Lung (tissue), 12 donors: ENCODE measurements around the gene RCOR1. TPM values are rescaled to one million over a fixed set of nuclear protein-coding genes. Genes with fewer than 3 reads are reported as not detected.

ENCODE experiments used
- ATAC-seq: fragments of 200-7000 bp; cut with Tn5 transposase; one replicate; pipeline ENCODE4 v1.9.1; 2020; ENCODE audit warnings: moderate number of reproducible peaks; ENCODE audit not compliant: insufficient read depth, low FRiP score
- DNase-seq, 3 donors: peaks; one replicate each; pipeline ENCODE4 v3.0.0-alpha.2; 2013 to 2017
- H3K27ac ChIP-seq, 2 donors: one replicate each; pipeline ENCODE4 v1.5.1; 2013; ENCODE audit warnings: mild to moderate bottlenecking in 2 of 2, moderate library complexity in 2 of 2, control low read depth in 1 of 2, inconsistent platforms in 1 of 2, low read depth in 1 of 2, low read length in 1 of 2
- H3K27me3 ChIP-seq, 3 donors: one replicate each; pipeline ENCODE4 v1.5.1; 2013; ENCODE audit warnings: low read length in 2 of 3; ENCODE audit not compliant: control insufficient read depth in 3 of 3, insufficient read depth in 3 of 3
- H3K36me3 ChIP-seq, 4 donors: one replicate each; pipeline ENCODE4 v1.5.1; 2013; ENCODE audit warnings: low read length in 4 of 4, mild to moderate bottlenecking in 1 of 4, moderate library complexity in 1 of 4; ENCODE audit not compliant: control insufficient read depth in 4 of 4, insufficient read depth in 4 of 4
- H3K4me1 ChIP-seq, 5 donors: one replicate each; pipeline ENCODE4 v1.5.1; 2013; ENCODE audit warnings: low read length in 5 of 5, mild to moderate bottlenecking in 2 of 5, moderate library complexity in 1 of 5; ENCODE audit not compliant: control insufficient read depth in 5 of 5, insufficient read depth in 5 of 5
- H3K4me3 ChIP-seq: one replicate; pipeline ENCODE4 v1.5.1; 2013; ENCODE audit warnings: mild to moderate bottlenecking, control low read depth, moderate library complexity
- H3K9ac ChIP-seq, 2 donors: one replicate each; pipeline ENCODE4 v1.5.1; 2013; ENCODE audit warnings: low read length in 2 of 2, control low read depth in 1 of 2; ENCODE audit not compliant: insufficient read depth in 1 of 2
- H3K9me3 ChIP-seq, 4 donors: one replicate each; pipeline ENCODE4 v1.5.1; 2013; ENCODE audit warnings: low read length in 3 of 4, mild to moderate bottlenecking in 1 of 4, moderate library complexity in 1 of 4; ENCODE audit not compliant: control insufficient read depth in 4 of 4, insufficient read depth in 3 of 4
- WGBS, 2 donors: extraction: QIAGEN DNeasy Blood & Tissue Kit; methylation state at CpG; one replicate each; pipeline ENCODE4 v1.1.7; 2013; 5-methylcytosine and 5-hydroxymethylcytosine counted together
- polyA plus RNA-seq, 2 donors: library from polyadenylated mRNA; stranded (reverse); fragments of 200-250 nt; gene quantifications; one replicate each; pipeline ENCODE4 v1.2.1, GENCODE V29; 2013
- total RNA-seq, 2 donors: library from RNA; depleted of rRNA in 1 of 2; stranded (reverse); fragments of >200 nt in 1 of 2; gene quantifications; one replicate each; pipeline ENCODE4 v1.2.1, GENCODE V29; 2014 to 2021
- TF ChIP-seq, protein P1 (sequence below): IDR thresholded peaks from 2 replicates; pipeline ENCODE4 v1.5.1; 2012; ENCODE audit warnings: mild to moderate bottlenecking; ENCODE audit errors: control extremely low read depth, extremely low read depth
- donor health status: control.
- donor health status: control.
- donor health status: Bipolar disorder and iron deficiency.
- donor health status: healthy.
- donor health status: DM: yes; HTN: yes; CAD: no.

Gene RCOR1
- total and polyA plus RNA-seq, 4 donors = 7.9 to 63.9 (median 22.4) TPM

DNA sequence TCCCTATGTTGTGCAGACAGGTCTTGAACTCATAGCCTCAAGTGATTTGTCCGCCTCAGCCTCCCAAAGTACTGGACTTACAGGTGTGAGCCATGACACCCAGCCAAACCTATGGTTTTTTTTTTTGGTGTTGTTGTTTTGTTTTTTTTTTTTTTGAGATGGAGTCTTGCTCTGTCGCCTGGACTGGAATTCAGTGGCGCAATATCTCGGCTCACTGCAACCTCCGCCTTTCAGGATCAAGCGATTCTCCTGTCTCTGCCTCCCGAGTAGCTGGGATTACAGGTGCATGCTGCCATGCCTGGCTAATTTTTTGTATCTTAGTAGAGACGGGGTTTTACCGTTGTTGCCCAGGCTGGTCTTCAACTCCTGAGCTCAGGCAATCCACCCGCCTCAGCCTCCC, 11.3 kb upstream of the RCOR1 start:
- 91 to 96% methylated on average over 10 of the region's 10 CpGs for WGBS, 2 donors
- ATAC-seq = no peak
- H3K9me3 ChIP-seq = no peaks in the 10 kb centered on the region
- no peak overlapping the region for H3K27ac ChIP-seq
- peaks cover 0 to 24% (median 2%) of the 10 kb centered on the region in 5 donors for H3K4me1 ChIP-seq
- H3K36me3 ChIP-seq = no peaks in the 10 kb centered on the region
- DNase-seq = no peak
- no peak overlapping the region for H3K9ac ChIP-seq
- H3K27me3 ChIP-seq = no peaks in the 10 kb centered on the region
- TF ChIP-seq, protein P1, sequence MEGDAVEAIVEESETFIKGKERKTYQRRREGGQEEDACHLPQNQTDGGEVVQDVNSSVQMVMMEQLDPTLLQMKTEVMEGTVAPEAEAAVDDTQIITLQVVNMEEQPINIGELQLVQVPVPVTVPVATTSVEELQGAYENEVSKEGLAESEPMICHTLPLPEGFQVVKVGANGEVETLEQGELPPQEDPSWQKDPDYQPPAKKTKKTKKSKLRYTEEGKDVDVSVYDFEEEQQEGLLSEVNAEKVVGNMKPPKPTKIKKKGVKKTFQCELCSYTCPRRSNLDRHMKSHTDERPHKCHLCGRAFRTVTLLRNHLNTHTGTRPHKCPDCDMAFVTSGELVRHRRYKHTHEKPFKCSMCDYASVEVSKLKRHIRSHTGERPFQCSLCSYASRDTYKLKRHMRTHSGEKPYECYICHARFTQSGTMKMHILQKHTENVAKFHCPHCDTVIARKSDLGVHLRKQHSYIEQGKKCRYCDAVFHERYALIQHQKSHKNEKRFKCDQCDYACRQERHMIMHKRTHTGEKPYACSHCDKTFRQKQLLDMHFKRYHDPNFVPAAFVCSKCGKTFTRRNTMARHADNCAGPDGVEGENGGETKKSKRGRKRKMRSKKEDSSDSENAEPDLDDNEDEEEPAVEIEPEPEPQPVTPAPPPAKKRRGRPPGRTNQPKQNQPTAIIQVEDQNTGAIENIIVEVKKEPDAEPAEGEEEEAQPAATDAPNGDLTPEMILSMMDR = no peak
- no peak overlapping the region for H3K4me3 ChIP-seq

DNA sequence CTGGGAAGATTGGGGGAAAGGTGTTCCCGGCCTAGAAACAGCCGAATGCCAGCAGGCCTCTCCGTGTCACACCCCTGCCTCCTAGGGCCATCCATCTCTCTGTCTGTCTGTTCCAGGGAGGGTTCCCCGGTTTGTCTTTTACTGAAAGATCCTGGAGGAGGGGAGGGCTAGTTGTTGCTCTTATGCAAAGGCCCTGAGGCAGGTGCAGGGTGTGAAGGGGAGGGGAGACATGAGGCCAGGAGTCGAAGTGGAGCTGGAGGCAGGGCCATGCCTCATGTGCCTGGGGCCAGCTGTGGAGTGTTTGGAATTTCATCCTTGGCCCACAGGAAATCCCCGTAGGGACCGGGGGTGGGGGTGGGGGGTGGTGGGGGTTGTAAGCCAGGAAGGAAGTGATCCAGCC, 8.7 kb upstream of the RCOR1 start:
- 55 to 65% methylated on average over 7 of the region's 7 CpGs for WGBS, 2 donors
- H3K4me1 ChIP-seq = peaks cover 0 to 31% (median 2%) of the 10 kb centered on the region in 5 donors
- H3K27ac ChIP-seq = no peak overlapping the region
- H3K9me3 ChIP-seq = no peaks in the 10 kb centered on the region
- H3K4me3 ChIP-seq = no peak overlapping the region
- ATAC-seq = no peak
- H3K27me3 ChIP-seq = no peaks in the 10 kb centered on the region
- DNase-seq = no peak
- H3K36me3 ChIP-seq = no peaks in the 10 kb centered on the region
- TF ChIP-seq, protein P1 = no peak
- H3K9ac ChIP-seq = no peak overlapping the region

DNA sequence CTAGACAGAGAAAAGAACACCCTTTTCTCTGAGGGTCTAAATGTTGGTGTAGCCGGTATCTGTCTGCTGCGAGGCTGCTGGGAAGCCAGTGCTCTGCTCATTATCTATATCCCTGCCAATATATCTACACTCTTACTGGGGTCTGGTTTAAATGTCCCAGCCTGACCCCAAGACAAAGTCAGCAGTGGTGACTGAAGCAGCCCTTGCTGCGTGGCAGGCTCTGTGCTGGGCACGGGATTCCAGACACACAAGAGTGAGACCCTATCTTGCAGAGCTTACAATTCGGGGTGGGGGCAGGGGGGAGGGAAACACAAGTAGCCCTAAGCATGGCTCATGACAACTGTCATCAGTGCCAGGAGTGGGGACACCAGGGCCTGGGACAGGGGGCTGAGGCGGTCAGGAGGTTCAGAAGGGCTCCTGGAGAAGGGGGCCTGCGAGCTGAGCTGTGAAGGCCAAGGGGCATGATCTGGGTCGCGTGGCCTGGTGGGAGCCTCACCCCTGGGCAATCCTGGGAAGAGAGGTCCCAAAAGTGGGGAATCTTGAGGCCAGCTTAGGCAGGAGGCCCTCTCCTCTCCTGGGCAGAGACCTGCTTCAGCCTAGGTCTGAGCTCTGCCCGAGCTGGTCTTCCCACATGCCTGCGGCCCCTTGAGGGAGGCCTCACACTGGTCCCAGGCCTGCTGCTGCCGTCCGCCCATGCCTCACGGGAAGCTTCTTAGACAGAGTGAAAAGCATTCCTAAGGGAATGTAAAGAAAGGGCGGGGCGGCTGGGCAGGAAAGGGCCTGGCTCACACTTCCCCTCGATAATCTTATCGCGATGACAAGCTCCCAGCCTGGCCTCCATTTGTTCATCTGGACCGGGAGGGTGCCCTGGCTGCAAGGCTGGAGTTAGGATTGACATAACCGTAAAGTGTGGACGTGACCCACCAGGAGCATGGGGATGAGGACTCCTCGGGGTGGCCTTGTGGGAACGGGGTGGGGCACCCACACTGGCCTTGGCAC, 7.3 kb upstream of the RCOR1 start:
- Histone ChIP-seq H3K4me3 (no peak overlapping the region), H3K9me3 (no peaks in the 10 kb centered on the region), H3K27ac (no peak overlapping the region), H3K36me3 (no peaks in the 10 kb centered on the region), H3K27me3 (no peaks in the 10 kb centered on the region), H3K4me1 (peaks cover 0 to 31% (median 2%) of the 10 kb centered on the region in 5 donors), H3K9ac (peak overlapping the region; percentile 36 to 49)
- TF ChIP-seq, protein P1 = no peak
- ATAC-seq = no peak
- peak; percentile 75 to 87 (median 82) for DNase-seq
- 69 to 75% methylated on average over 24 of the region's 24 CpGs for WGBS, 2 donors
